IMR-90 (cell line): ENCODE measurements around the gene ITGAX. TPM values are rescaled to one million over a fixed set of nuclear protein-coding genes. Genes with fewer than 3 reads are reported as not detected.

Experiments used
- ATAC-seq: fragments of 200-7000 bp; cut with Tn5 transposase; 2 replicates; pipeline ENCODE4 v1.9.1; 2020; ENCODE audit warnings: low read depth, mild to moderate bottlenecking, moderate library complexity
- BruUV-seq: library from RNA; stranded (reverse); fragments of 400-500 nt; replicated peaks from 2 replicates; lab custom pipeline; 2021; lab: Mats Ljungman, UMichigan
- CTCF ChIA-PET: fragments of 300-600 bp; formaldehyde crosslinking; extraction: SDS; loops from one replicate; lab custom pipeline; 2021; ENCODE audit warnings: antibody characterized with exemption; lab: Yijun Ruan, JAX
- POLR2A ChIA-PET: fragments of 300-600 bp; sonication (Branson Sonifier 250); formaldehyde crosslinking; loops from one replicate; lab custom pipeline; 2022; ENCODE audit warnings: antibody characterized with exemption; ENCODE audit not compliant: unreplicated experiment; lab: Charles Lee
- DNase-seq: peaks from one replicate; pipeline ENCODE4 v3.0.0; 2013
- H2AFZ ChIP-seq: replicated peaks from 2 replicates; pipeline ENCODE3; 2013; ENCODE audit warnings: low read length, mild to moderate bottlenecking; ENCODE audit not compliant: poor library complexity
- H2AK5ac ChIP-seq: 2 replicates; pipeline ENCODE4 v1.6.1; 2013; ENCODE audit warnings: low read depth, low read length, inconsistent platforms
- H2AK9ac ChIP-seq: replicated peaks from 2 replicates; pipeline ENCODE3; 2013; ENCODE audit warnings: mild to moderate bottlenecking, low read depth, low read length, moderate library complexity; ENCODE audit not compliant: poor library complexity
- H2BK120ac ChIP-seq: 2 replicates; pipeline ENCODE4 v1.6.1; 2013; ENCODE audit warnings: low read depth, low read length, inconsistent platforms
- H2BK15ac ChIP-seq: 3 replicates; pipeline ENCODE4 v1.6.1; 2013; ENCODE audit warnings: low read depth, low read length, inconsistent platforms
- H2BK20ac ChIP-seq: 2 replicates; pipeline ENCODE4 v1.6.1; 2013; ENCODE audit warnings: low read depth, mild to moderate bottlenecking, inconsistent platforms, low read length, moderate library complexity
- H2BK5ac ChIP-seq: 2 replicates; pipeline ENCODE4 v1.6.1; 2013; ENCODE audit warnings: mild to moderate bottlenecking, low read depth, low read length, inconsistent platforms; ENCODE audit not compliant: poor library complexity, severe bottlenecking
- H3K14ac ChIP-seq: replicated peaks from 2 replicates; pipeline ENCODE4 v1.6.1; 2013; ENCODE audit warnings: low read depth, low read length, inconsistent platforms
- H3K18ac ChIP-seq: 2 replicates; pipeline ENCODE4 v1.6.1; 2013; ENCODE audit warnings: low read depth, low read length, control low read depth
- H3K23ac ChIP-seq: 2 replicates; pipeline ENCODE4 v1.6.1; 2013; ENCODE audit warnings: low read depth, low read length, inconsistent platforms
- H3K27ac ChIP-seq: 2 replicates; pipeline ENCODE4 v1.5.1; 2013; ENCODE audit warnings: mild to moderate bottlenecking, control low read depth, low read length; ENCODE audit not compliant: insufficient read depth
- H3K27me3 ChIP-seq: 2 replicates; pipeline ENCODE4 v1.6.1; 2013; ENCODE audit warnings: low read length; ENCODE audit not compliant: control insufficient read depth, insufficient read depth
- H3K36me3 ChIP-seq: 2 replicates; pipeline ENCODE4 v1.6.1; 2013; ENCODE audit warnings: low read length, mixed read lengths; ENCODE audit not compliant: control insufficient read depth, insufficient read depth
- H3K4ac ChIP-seq: 2 replicates; pipeline ENCODE4 v1.6.1; 2013; ENCODE audit warnings: low read depth, low read length, inconsistent platforms
- H3K4me1 ChIP-seq: 2 replicates; pipeline ENCODE4 v1.6.1; 2013; ENCODE audit warnings: low read length, mixed read lengths; ENCODE audit not compliant: control insufficient read depth, insufficient read depth
- H3K4me2 ChIP-seq: 2 replicates; pipeline ENCODE4 v1.6.1; 2013; ENCODE audit warnings: low read depth, mild to moderate bottlenecking, control low read depth, low read length, moderate library complexity
- H3K4me3 ChIP-seq: 2 replicates; pipeline ENCODE4 v1.5.1; 2013; ENCODE audit warnings: low read depth, mild to moderate bottlenecking, control low read depth, low read length, moderate library complexity; ENCODE audit not compliant: insufficient read depth
- H3K56ac ChIP-seq: 2 replicates; pipeline ENCODE4 v1.6.1; 2013; ENCODE audit warnings: low read length, inconsistent platforms; ENCODE audit not compliant: insufficient read depth; ENCODE audit errors: extremely low read depth
- H3K79me1 ChIP-seq, 2 experiments: 2 replicates each; pipeline ENCODE4 v1.6.1; 2013; ENCODE audit warnings: low read length in 2 of 2, inconsistent platforms in 1 of 2, low read depth in 1 of 2
- H3K9ac ChIP-seq: 2 replicates; pipeline ENCODE4 v1.6.1; 2013; ENCODE audit warnings: low read depth, low read length, control low read depth
- H3K9me1 ChIP-seq: 2 replicates; pipeline ENCODE4 v1.6.1; 2013; ENCODE audit warnings: low read length, inconsistent platforms; ENCODE audit not compliant: insufficient read depth
- H3K9me3 ChIP-seq: 2 replicates; pipeline ENCODE4 v1.6.1; 2013; ENCODE audit warnings: low read length; ENCODE audit not compliant: control insufficient read depth, insufficient read depth
- H4K20me1 ChIP-seq: 2 replicates; pipeline ENCODE4 v1.6.1; 2013; ENCODE audit warnings: low read length, inconsistent platforms; ENCODE audit not compliant: insufficient read depth
- H4K5ac ChIP-seq: 2 replicates; pipeline ENCODE4 v1.6.1; 2013; ENCODE audit warnings: mild to moderate bottlenecking, low read depth, low read length, control low read depth
- H4K8ac ChIP-seq, 2 experiments: 2 replicates each; pipeline ENCODE4 v1.6.1; 2013; ENCODE audit warnings: low read depth in 2 of 2, low read length in 2 of 2, control low read depth in 1 of 2, inconsistent platforms in 1 of 2
- H4K91ac ChIP-seq: 2 replicates; pipeline ENCODE4 v1.6.1; 2013; ENCODE audit warnings: low read depth, low read length, inconsistent platforms; ENCODE audit not compliant: insufficient read depth
- CEBPB ChIP-seq: IDR thresholded peaks from 2 replicates; pipeline ENCODE4 v1.6.1; 2012; ENCODE audit warnings: low read depth, low read length, improper control_type of control experiment
- FOS ChIP-seq: fragments of 150-350 bp; IDR thresholded peaks from 2 replicates; pipeline ENCODE4 v1.6.1; 2016; ENCODE audit warnings: low read depth, low read length
- MAFK ChIP-seq: IDR thresholded peaks from 2 replicates; pipeline ENCODE4 v1.6.1; 2012; ENCODE audit warnings: low read depth, low read length, improper control_type of control experiment
- POLR2A ChIP-seq: IDR thresholded peaks from 2 replicates; pipeline ENCODE4 v1.6.1; 2012; ENCODE audit warnings: mild to moderate bottlenecking, low read depth, low read length
- RFX5 ChIP-seq: IDR thresholded peaks from 2 replicates; pipeline ENCODE4 v1.8.0; 2012; ENCODE audit warnings: low read depth, mild to moderate bottlenecking, low read length, moderate library complexity
- WGBS, 2 experiments: methylation state at CpG; one replicate each; pipeline versions ENCODE4 v1.1.5 to v1.1.7; 2013; ENCODE audit warnings: missing lambda C conversion rate in 2 of 2; ENCODE audit not compliant: insufficient read length in 1 of 2; ENCODE audit errors: extremely low coverage in 2 of 2; 5-methylcytosine and 5-hydroxymethylcytosine counted together
- dilution Hi-C: fragments of 300-500 bp; cut with HindIII; formaldehyde crosslinking; loops from one replicate; pipeline ENCODE4 v1.14.3; 2018; ENCODE audit warnings: low sequenced_read_pairs; ENCODE audit not compliant: unreplicated experiment
- in situ Hi-C: fragments of 300-500 bp; cut with MboI; formaldehyde crosslinking; loops from 3 replicates; pipeline ENCODE4 v1.14.3; 2019; ENCODE audit warnings: low sequenced_read_pairs, inconsistent platforms, mixed read lengths
- intact Hi-C: fragments of 100-400 bp; cut with micrococcal nuclease; formaldehyde crosslinking; loops from 2 replicates; pipeline ENCODE4 v1.10.0; 2022
- polyA plus RNA-seq, 3 experiments: library from polyadenylated mRNA; depleted of rRNA; stranded (reverse); fragments of >200 nt; gene quantifications; 2 replicates each; pipeline ENCODE4 v1.2.3, GENCODE V29; 2012; ENCODE audit warnings: low replicate concordance in 1 of 3
- total RNA-seq: library from RNA; depleted of rRNA; stranded (reverse); fragments of >200 nt; gene quantifications from 2 replicates; pipeline ENCODE4 v1.2.3, GENCODE V29; 2012

ITGAX gene
- total and polyA plus RNA-seq, 2 of the 4 experiments (the other 2 are of a cell fraction), result 0.09 to 0.18 TPM

DNA sequence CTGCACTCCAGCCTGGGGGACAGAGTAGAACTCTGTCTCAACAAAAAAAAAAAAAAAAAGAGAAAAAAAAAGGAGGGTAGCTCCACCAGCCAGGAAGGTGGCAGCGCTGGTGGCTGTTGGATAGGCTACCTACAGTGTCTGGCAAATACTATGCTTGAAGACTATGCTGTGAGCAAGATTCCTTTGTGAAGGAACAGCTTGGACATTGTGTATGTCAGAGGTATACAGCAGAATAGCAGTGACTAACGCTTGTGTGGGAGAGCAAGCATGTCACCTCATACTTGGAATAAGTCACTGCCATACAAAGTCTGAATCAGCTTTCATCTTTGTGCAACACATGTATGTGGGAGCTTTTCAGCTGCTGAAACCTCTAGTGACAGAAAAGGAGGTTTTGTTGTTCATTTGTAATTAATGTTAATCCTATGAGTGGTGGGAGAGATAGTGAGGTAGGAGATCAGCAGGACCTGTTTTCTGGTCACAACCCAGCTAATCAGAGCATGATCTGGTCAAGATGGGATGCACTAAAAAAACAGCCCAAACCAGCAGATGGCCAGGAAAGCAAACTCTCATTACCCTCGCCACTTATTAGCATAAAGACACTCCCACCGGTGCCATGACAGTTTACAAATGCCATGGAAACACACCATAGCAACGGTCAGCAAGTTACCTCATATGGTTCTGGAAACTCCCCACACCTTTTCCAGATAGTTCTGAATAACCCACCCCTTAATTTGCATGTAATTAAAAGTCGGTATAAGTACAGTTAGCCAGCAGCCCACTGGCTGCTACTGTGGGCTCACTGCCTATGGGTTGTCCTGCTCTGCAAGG, 31.4 kb downstream of the ITGAX start:
- H3K4me2 ChIP-seq, result no peak overlapping the region; the same call in 1 of the 2 replicates
- WGBS, 2 experiments, result 0% methylated on average over 1 of the region's 6 CpGs; no CpG with 5 or more reads in 1 of the 2 experiments
- no peak overlapping the region for H2BK120ac ChIP-seq
- no TSS peak for BruUV-seq
- H3K14ac ChIP-seq, result no peak overlapping the region
- H3K56ac ChIP-seq, result no peak overlapping the region
- no peak overlapping the region for H3K4ac ChIP-seq
- H3K4me1 ChIP-seq, result no peaks in the 10 kb centered on the region; the same call in 1 of the 2 replicates
- H4K8ac ChIP-seq, result no peak overlapping the region
- TF ChIP-seq MAFK, result 0 out of 2 replicates have a peak, but pooled peaks have one; percentile 2
- 0 out of 2 replicates have a peak, but pooled peaks have one; percentile 10 for TF ChIP-seq FOS
- no peak for TF ChIP-seq RFX5
- TF ChIP-seq POLR2A, result no peak
- TF ChIP-seq CEBPB, result 0 out of 2 replicates have a peak, but pooled peaks have one; percentile 44
- H2AK9ac ChIP-seq, result no peak overlapping the region
- no peak overlapping the region for H3K23ac ChIP-seq
- ChIA-PET POLR2A (interaction anchor here (0.6 to 0.7 kb wide), 2 partner anchors 134 to 202 kb away, joined by 4 to 14 read pairs; no protein-coding TSS in a partner anchor), CTCF (interaction anchor here (0.8 kb wide), 1 partner anchor 169 kb away, joined by 3 read pairs; the partner anchor contains the start of gene PYDC1)
- H2AFZ ChIP-seq, result no peak overlapping the region
- intact Hi-C loops, result loop anchor here (10.0 kb wide), 1 partner anchor 58 kb away; the partner anchor contains the start of gene ZNF843
- H2BK15ac ChIP-seq, result no peak overlapping the region
- H3K9ac ChIP-seq, result no peak overlapping the region
- no peak overlapping the region for H2BK5ac ChIP-seq
- H3K4me3 ChIP-seq, result no peak overlapping the region
- in situ Hi-C loops, result no loop called here
- H4K5ac ChIP-seq, result no peak overlapping the region
- no peak overlapping the region for H2BK20ac ChIP-seq
- H3K9me1 ChIP-seq, result no peaks in the 10 kb centered on the region
- H3K79me1 ChIP-seq, result no peaks in the 10 kb centered on the region
- peaks cover 14% of the 10 kb centered on the region for H3K27me3 ChIP-seq
- H3K36me3 ChIP-seq, result no peaks in the 10 kb centered on the region
- H4K20me1 ChIP-seq, result no peaks in the 10 kb centered on the region; the same call in 1 of the 2 replicates
- no peak overlapping the region for H3K27ac ChIP-seq
- H4K91ac ChIP-seq, result no peak overlapping the region
- dilution Hi-C loops, result no loop called here
- H3K18ac ChIP-seq, result no peak overlapping the region
- H3K9me3 ChIP-seq, result no peaks in the 10 kb centered on the region
- peak; percentile 72 for DNase-seq
- H2AK5ac ChIP-seq, result no peak overlapping the region
- ATAC-seq, result peak; percentile 53; the same call in 1 of the 2 replicates
